ENCODE measurements around the gene CNTNAP4. TPM values are rescaled to one million over a fixed set of nuclear protein-coding genes. Genes with fewer than 3 reads are reported as not detected.

CNTNAP4 gene
- polyA plus RNA-seq, 3 donors: not detected

GRCh38 chr16:76445815-76446214 is 168.6 kb downstream of the CNTNAP4 start:
- Histone ChIP-seq H3K79me2 (ENCODE audit: insufficient read depth, low read length) (no peaks in the 10 kb centered on the region), H3K27me3 (ENCODE audit: control insufficient read depth in 2 of 2, insufficient read depth in 2 of 2, low read length in 2 of 2) (no peaks in the 10 kb centered on the region), H3K9me3 (replicated peaks in 1 of 2; ENCODE audit: control insufficient read depth in 1 of 2, insufficient read depth in 1 of 2, low read length in 2 of 2) (no peaks in the 10 kb centered on the region), H4K20me1 (ENCODE audit: insufficient read depth, low read length) (no peaks in the 10 kb centered on the region), H2AFZ (ENCODE audit: insufficient read depth, low read depth, low read length, poor library complexity, severe bottlenecking) (no peak overlapping the region), H3K36me3 (replicated peaks in 1 of 2; ENCODE audit: control insufficient read depth in 1 of 2, insufficient read depth in 2 of 2, low read length in 2 of 2) (no peaks in the 10 kb centered on the region), H3K27ac (ENCODE audit: low read depth in 1 of 2, low read length in 2 of 2) (no peak overlapping the region), H3K4me1 (ENCODE audit: control insufficient read depth in 1 of 2, insufficient read depth in 2 of 2, low read length in 2 of 2) (no peaks in the 10 kb centered on the region), H3K4me3 (replicated peaks in 1 of 3; ENCODE audit: low read depth in 2 of 3, low read length in 3 of 3) (no peak overlapping the region), H3K9ac (ENCODE audit: insufficient read depth, low read length, poor library complexity, severe bottlenecking) (no peak overlapping the region), H3K4me2 (replicated peaks; ENCODE audit: extremely low read depth, low read length, poor library complexity, severe bottlenecking) (no peak overlapping the region)
- H3K4me3 Mint-ChIP-seq: no peak overlapping the region
- H3K27ac Mint-ChIP-seq: no peak overlapping the region
- DNase-seq: no peak
- H3K4me1 Mint-ChIP-seq: no peaks in the 10 kb centered on the region
- H3K36me3 Mint-ChIP-seq: no peaks in the 10 kb centered on the region
- H3K27me3 Mint-ChIP-seq (ENCODE audit: low read depth in 3 of 3): no peaks in the 10 kb centered on the region
- no peaks in the 10 kb centered on the region for H3K9me3 Mint-ChIP-seq
- TF ChIP-seq, protein P1, sequence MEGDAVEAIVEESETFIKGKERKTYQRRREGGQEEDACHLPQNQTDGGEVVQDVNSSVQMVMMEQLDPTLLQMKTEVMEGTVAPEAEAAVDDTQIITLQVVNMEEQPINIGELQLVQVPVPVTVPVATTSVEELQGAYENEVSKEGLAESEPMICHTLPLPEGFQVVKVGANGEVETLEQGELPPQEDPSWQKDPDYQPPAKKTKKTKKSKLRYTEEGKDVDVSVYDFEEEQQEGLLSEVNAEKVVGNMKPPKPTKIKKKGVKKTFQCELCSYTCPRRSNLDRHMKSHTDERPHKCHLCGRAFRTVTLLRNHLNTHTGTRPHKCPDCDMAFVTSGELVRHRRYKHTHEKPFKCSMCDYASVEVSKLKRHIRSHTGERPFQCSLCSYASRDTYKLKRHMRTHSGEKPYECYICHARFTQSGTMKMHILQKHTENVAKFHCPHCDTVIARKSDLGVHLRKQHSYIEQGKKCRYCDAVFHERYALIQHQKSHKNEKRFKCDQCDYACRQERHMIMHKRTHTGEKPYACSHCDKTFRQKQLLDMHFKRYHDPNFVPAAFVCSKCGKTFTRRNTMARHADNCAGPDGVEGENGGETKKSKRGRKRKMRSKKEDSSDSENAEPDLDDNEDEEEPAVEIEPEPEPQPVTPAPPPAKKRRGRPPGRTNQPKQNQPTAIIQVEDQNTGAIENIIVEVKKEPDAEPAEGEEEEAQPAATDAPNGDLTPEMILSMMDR (IDR thresholded peaks at IDR 0.05): no peak
- WGBS (ENCODE audit: insufficient coverage): no CpG with 5 or more reads among the region's 3 CpGs
- intact Hi-C loops (cut with micrococcal nuclease): no loop called here

DNA sequence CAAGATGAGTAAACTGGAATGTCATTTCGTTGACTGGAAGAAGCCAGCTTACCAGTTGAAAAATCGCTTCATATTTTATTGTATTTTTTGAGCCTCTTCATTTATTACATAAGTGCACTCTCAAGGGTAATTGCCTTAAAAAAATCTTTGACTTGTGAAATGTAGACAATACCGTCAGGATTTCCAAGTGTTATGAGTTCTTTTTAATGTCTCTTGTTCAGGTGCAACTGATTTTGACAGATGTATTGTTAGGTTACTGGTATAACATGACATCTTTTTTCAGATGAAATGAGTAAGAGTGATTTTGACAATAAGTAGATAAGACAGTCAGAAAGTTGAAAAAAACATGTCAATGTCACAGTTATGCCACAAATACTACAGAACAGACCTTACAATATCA is 169.1 kb downstream of the CNTNAP4 start:
- Histone ChIP-seq H3K4me1 (ENCODE audit: control insufficient read depth in 1 of 2, insufficient read depth in 2 of 2, low read length in 2 of 2) (no peaks in the 10 kb centered on the region), H3K79me2 (ENCODE audit: insufficient read depth, low read length) (no peaks in the 10 kb centered on the region), H3K36me3 (replicated peaks in 1 of 2; ENCODE audit: control insufficient read depth in 1 of 2, insufficient read depth in 2 of 2, low read length in 2 of 2) (no peaks in the 10 kb centered on the region), H3K4me3 (replicated peaks in 1 of 3; ENCODE audit: low read depth in 2 of 3, low read length in 3 of 3) (no peak overlapping the region), H3K9ac (ENCODE audit: insufficient read depth, low read length, poor library complexity, severe bottlenecking) (no peak overlapping the region), H4K20me1 (ENCODE audit: insufficient read depth, low read length) (no peaks in the 10 kb centered on the region), H3K9me3 (replicated peaks in 1 of 2; ENCODE audit: control insufficient read depth in 1 of 2, insufficient read depth in 1 of 2, low read length in 2 of 2) (no peaks in the 10 kb centered on the region), H3K27me3 (ENCODE audit: control insufficient read depth in 2 of 2, insufficient read depth in 2 of 2, low read length in 2 of 2) (no peaks in the 10 kb centered on the region), H3K27ac (ENCODE audit: low read depth in 1 of 2, low read length in 2 of 2) (no peak overlapping the region), H3K4me2 (replicated peaks; ENCODE audit: extremely low read depth, low read length, poor library complexity, severe bottlenecking) (no peak overlapping the region), H2AFZ (ENCODE audit: insufficient read depth, low read depth, low read length, poor library complexity, severe bottlenecking) (no peak overlapping the region)
- Mint-ChIP-seq H3K36me3 (no peaks in the 10 kb centered on the region), H3K9me3 (no peaks in the 10 kb centered on the region), H3K27ac (no peak overlapping the region), H3K4me1 (no peaks in the 10 kb centered on the region), H3K27me3 (ENCODE audit: low read depth in 3 of 3) (no peaks in the 10 kb centered on the region), H3K4me3 (no peak overlapping the region)
- intact Hi-C loops (cut with micrococcal nuclease): no loop called here
- no peak for DNase-seq
- TF ChIP-seq, protein P1 (IDR thresholded peaks at IDR 0.05): no peak
- 60% methylated on average over 1 of the region's 3 CpGs for WGBS (ENCODE audit: insufficient coverage)

Data from CD14-positive monocyte (primary cell).